HG02798 (cell line): ENCODE measurements around the gene OR8G1.
"Not testable (repeated sequence)": the region's sequence is repeated elsewhere in the genome, so short reads cannot be mapped to it uniquely, and the experiment has no call there.

Experiments
- ATAC-seq: cut with Tn5 transposase; IDR thresholded peaks from one replicate; pipeline ENCODE4 v1.9.1; 2021; ENCODE audit warnings: mild to moderate bottlenecking; ENCODE audit not compliant: unreplicated experiment, poor library complexity

The OR8G1 gene

GRCh38 chr11:124240621-124241397 is at the start of gene OR8G1:
Gene OR8G1 (plus strand): TSS chr11:124241095. CDS start chr11:124249676, 8,581 bp downstream.
- no peak for ATAC-seq

- ATAC-seq: peak; percentile 68
These were observed 47.5 kb upstream of the OR8G1 start for GRCh38 chr11:124193221-124194010.

GRCh38 chr11:124194293-124195188 is 46.4 kb upstream of the OR8G1 start:
- no peak for ATAC-seq

- peak; percentile 88 for ATAC-seq
These were observed 45.6 kb upstream of the OR8G1 start for GRCh38 chr11:124195189-124195734.

- ATAC-seq: no peak
These were observed 42.9 kb upstream of the OR8G1 start for GRCh38 chr11:124197999-124198398.

- no peak for ATAC-seq
These were observed 42.0 kb upstream of the OR8G1 start for GRCh38 chr11:124198897-124199296.

GRCh38 chr11:124199702-124200101 is 41.2 kb upstream of the OR8G1 start:
- no peak for ATAC-seq

GRCh38 chr11:124200671-124201070 is 40.2 kb upstream of the OR8G1 start:
- no peak for ATAC-seq

- no peak for ATAC-seq
These were observed 37.9 kb upstream of the OR8G1 start for GRCh38 chr11:124202951-124203350.

- no peak for ATAC-seq
These were observed 36.9 kb upstream of the OR8G1 start for GRCh38 chr11:124204008-124204407.

GRCh38 chr11:124207102-124207792 is 33.6 kb upstream of the OR8G1 start:
- no peak for ATAC-seq

GRCh38 chr11:124209824-124210357 is 31.0 kb upstream of the OR8G1 start:
- ATAC-seq: no peak

GRCh38 chr11:124210421-124210820 is 30.5 kb upstream of the OR8G1 start:
- ATAC-seq: no peak

GRCh38 chr11:124211321-124211720 is 29.6 kb upstream of the OR8G1 start:
- no peak for ATAC-seq

- no peak for ATAC-seq
These were observed 26.9 kb upstream of the OR8G1 start for GRCh38 chr11:124214027-124214426.

GRCh38 chr11:124219126-124219525 is 21.8 kb upstream of the OR8G1 start:
- no peak for ATAC-seq

- ATAC-seq: no peak
These were observed 18.5 kb upstream of the OR8G1 start for GRCh38 chr11:124222407-124222806.

- ATAC-seq: not testable (repeated sequence)
These were observed 16.1 kb upstream of the OR8G1 start for GRCh38 chr11:124224618-124225423.

- ATAC-seq: no peak
These were observed 15.4 kb upstream of the OR8G1 start for GRCh38 chr11:124225471-124225870.
